T-helper 1 cell treated with Interleukin-12 subunit alpha and Interleukin-12 subunit beta and Interleukin-4 antibody, amounts not matched to agents 30 ng/mL and 1 ng/mL, for 36 hours (primary cell): ENCODE measurements around the gene SPON2. TPM values are rescaled to one million over a fixed set of nuclear protein-coding genes. Genes with fewer than 3 reads are reported as not detected.
"Not testable (repeated sequence)": the region's sequence is repeated elsewhere in the genome, so short reads cannot be mapped to it uniquely, and the experiment has no call there.

ENCODE experiments used
- intact Hi-C: fragments of 100-400 bp; cut with micrococcal nuclease; formaldehyde crosslinking; loops from one replicate; pipeline ENCODE4 v1.15.1; 2024
- total RNA-seq: library from RNA; stranded (reverse); gene quantifications from 2 replicates; pipeline ENCODE4 v1.2.3, GENCODE V29; 2022

The SPON2 gene
- total RNA-seq, 1 donor from 2014 or later = 14.0 TPM

DNA sequence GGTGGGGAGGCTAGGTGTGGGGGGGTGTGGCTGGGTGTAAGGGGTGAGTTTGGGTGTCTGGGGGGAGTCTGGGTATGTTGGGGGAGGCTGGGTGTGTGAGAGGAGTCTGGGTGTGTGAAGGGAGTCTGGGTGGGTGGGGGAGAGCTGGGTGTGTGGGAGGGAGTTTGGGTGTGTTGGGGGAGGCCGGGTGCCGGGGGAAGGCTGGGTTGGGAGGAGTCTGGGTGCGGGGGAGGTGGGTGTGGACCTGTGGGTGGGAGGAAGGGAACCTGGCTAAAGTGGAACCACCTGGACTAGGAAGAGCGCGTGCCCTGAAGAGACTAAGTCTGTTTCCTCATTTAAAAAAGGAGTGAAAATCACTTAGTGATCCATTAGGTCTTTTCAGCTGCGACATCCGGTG lies 18.3 kb downstream of the SPON2 start:
- intact Hi-C loops = no loop called here

DNA sequence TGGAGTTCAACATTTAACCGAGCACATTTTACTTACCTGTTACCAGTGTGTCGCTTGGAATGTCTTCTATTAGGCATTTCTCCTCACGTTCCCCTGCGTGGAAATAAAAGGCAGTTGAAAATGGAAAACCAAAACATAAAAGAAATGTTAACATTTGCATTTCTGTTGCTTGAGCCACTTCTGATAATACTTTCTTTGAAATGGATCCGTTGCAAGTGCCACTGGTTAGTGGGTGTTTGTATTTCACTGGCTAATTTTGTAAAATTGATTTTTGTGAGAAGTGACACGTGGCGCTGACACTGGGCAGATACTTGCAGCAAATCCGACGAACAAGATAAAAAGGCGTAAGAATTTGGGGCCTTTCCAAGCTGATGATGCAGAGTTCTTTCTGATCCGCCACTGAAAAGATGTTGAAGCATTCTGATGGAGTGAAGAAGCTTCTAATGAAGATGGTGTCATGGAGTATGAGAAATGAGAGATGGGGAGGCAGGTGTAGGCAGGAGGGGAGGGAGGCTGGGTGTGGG lies 18.8 kb downstream of the SPON2 start:
- intact Hi-C loops = no loop called here

DNA sequence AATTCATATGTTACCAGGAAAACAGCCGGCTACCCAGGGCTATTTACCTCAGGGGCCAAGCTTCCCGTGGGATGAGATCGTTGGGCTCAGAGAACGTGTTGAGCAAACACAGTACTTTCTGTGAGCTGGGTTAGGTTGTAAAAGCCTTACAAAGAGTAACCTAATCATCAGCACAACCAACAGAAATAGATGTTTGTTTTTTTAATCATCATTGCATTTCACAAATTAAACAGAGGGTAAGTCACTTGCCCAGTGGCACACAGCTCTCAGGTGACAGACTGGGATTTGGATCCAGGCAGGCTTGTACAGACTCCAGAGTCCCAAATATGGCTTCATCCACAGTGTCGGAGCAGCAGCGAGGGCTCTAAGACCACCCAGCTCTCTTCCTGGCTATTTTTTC lies 20.1 kb downstream of the SPON2 start:
- intact Hi-C loops = no loop called here

DNA sequence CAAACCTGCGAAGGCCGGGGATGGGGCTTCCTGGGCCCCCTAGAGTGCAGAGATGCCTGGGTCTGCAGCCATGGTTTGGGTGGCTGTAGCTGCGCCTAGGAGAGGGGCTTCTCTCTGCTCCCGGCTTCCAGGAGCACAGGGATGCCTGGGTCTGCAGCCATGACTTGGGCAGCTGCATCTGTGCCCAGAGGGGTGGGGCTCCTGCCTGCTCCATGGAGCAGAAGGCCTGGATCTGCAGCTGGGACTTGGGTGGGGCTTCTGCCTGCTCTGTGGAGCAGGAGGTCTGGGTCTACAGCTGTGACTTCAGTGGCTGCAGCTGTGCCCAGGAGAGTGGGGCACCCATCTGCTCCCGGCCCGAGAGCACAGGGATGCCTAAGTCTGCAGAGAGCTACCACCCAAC lies 20.8 kb downstream of the SPON2 start:
- intact Hi-C loops = no loop called here

DNA sequence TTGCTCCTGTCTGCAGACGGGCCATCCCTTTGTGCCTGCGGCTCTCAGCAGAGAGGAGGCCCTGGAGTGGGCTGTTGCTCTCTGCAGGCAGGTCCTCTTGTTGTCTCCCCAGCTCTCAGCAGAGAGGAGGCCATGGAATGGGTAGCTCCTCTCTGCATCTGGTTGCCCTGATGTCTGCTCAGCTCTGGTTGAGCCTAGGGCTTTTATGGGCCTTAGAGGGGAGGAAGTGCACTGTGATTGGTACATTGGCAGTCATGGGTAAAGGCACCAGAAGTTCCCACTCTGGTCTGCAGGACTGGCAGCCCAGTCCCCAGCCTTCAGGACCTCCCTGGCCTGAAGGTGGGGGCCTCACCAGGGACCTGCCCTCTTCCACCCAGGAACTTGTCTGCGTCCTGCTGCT lies 21.5 kb downstream of the SPON2 start:
- intact Hi-C loops = no loop called here

DNA sequence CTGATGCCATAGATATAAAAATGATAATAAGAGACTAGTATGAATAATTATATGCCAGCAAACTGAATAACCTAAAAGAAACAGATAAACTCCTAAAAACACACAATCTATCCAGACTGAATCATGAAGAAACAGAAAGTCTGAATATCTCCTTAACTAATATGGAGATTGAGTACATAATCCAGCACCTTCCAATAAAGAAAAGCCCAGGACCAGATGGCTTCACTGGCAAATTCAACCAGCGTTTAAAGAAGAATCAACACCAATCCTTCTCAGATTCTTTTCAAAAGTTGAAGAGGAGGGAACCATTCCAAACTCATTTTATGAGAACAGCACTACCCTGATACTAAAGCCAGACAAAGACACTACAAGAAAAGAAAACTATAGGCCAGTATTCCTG lies 32.5 kb downstream of the SPON2 start:
- intact Hi-C loops = no loop called here

DNA sequence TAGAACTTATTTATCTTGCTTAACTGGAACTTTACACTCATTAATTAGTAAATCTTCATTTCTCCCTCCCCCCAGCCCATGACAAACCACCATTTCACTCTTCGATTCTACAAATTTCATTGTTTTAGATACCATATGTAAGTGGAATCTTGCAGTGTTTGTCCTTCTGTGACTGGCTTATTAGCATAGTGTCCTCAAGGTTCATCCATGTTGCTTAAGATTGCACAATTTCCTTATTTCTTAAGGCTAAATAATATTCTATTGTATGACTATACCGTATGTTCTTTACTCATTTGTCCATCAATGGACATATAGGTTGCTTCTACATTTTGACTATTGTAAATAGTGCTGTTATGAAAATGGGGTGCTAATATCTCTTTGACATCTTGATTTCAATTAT lies 34.5 kb downstream of the SPON2 start:
- intact Hi-C loops = loop anchor here (1.0 kb wide), 1 partner anchor 208 kb away; no protein-coding TSS in a partner anchor

DNA sequence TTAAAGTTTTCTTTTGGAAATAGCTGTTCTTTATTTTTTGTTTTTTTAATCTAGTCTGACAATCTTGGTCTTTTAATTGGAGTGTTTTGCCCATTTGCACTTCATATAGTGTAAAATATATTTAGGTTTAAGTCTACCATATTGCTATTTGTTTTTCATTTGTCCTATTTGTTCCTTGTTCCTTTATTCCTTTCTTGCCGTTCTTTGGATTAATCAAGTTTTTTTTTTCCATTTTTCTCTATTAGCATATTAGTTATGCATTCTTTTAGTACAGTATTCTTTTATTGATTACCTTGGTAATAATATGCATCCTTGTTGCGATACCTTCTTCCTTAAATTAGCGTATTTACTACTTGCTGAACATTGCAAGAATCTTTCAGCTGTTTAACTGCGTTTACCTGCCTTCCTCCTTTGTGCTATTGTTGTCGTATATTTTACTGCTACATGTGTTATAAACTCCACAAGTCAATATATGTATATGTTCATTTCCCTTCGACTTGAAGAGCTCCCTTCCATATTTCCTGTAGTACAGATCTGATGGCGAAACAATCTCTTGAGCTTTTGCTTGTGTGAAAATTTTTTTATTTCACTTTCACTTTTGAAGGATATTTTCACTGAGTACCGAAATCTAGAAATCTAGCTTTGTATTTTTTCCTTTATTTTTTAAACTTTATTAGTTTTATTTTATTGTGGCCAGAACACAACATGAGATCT lies 35.2 kb downstream of the SPON2 start:
- intact Hi-C loops = loop anchor here (1.0 kb wide), 1 partner anchor 209 kb away; no protein-coding TSS in a partner anchor

DNA sequence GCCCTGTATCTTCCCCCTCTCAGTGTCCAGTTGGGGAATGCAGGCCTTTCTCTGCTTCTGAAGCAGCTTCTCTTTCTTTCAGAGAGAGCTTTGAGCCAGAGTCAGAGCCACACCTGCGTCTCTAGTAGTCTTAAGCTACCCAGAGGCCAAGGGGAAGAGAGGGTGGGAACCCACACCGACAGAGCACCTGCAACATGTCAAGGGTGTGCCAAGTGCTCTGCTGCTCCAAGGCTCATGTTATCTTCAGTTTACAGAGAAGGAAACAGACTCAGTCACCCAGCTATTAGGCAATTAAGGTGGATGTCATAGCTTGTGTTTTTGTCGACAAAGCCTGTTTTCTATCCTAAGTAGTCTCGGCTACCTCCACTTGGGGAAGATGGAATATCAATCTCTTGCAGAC lies 36.3 kb downstream of the SPON2 start:
- intact Hi-C loops = no loop called here

DNA sequence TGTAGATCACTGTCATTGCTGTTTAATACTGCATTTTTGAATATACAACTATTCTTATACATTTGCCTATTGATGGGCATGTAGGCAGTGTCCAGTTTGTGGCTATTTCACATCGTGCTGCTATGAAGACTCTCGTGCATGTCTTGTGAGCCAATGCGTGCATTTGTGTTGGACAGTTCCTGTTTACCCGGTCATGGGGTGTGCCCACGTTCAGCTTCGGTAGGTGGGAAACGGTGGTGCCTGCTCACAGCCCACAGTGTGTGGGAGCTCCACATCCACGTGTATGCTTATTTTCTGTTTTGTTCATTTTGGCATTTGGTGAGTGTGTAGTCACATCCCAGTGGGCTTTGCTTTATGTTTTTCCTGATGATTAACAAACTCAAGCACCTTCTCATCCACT lies 39.4 kb downstream of the SPON2 start:
- intact Hi-C loops = no loop called here

DNA sequence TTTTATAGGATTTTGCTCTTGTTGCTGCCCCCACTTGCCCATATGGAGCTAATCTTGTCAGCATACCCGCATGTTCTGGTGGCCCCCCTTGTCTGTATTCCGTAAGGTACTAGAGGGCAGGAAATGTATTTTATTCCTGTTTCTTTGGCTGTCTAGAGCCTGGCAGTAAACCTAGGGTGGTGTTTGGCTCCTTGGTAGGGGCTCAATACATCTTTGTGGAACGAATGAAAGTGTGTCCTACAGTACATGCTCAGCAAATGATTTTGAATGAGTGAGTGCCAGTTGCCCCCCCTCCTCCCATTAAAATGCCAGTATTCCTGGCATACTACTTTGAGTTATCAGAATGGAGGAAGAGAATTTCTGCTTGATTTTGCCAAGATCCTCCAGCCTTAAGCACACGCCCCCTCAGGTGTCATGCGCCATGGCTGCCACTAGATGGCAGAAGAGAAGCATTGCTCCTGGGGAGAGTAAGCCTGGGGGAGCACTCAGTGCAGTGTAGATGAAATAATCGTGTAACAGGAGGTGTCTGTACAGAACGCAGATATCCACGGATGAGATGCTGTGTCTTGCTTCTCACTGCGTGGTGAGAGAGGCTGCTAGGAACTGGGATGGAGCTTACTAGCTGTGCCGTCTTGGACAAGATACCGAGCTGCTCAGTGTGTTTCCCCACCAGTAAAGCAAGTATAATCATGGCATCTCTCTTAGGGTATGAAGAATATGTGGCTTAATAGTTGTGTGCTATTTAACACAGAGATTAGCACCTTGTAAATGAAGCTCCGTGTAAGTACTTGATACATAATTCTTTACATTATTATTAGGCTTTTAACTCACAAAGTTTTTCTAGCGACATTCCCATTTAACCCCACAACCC lies 41.8 kb downstream of the SPON2 start:
- intact Hi-C loops = loop anchor here (1.0 to 2.0 kb wide), 9 partner anchors 37 to 383 kb away; partner anchors contain the start of genes MAEA and UVSSA

DNA sequence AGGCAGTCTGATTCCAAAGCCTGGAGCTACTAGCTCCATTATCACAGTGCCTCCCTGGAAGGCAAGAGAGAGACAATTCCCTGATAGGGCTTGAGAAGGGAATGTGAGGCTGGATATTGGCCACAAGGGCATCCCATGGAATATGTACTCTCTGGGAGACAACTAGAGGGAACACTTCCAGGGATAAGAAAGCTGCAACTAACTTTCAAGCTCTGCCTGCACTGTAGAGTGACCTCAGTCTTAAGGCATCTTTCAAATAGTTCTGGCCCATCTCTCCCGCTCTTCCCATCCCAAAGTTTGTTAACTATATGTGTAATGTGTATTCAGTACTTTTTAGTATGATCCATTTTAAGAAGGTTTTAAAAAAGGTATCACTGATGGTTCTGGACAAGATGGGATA lies 45.9 kb downstream of the SPON2 start:
- intact Hi-C loops = no loop called here

DNA sequence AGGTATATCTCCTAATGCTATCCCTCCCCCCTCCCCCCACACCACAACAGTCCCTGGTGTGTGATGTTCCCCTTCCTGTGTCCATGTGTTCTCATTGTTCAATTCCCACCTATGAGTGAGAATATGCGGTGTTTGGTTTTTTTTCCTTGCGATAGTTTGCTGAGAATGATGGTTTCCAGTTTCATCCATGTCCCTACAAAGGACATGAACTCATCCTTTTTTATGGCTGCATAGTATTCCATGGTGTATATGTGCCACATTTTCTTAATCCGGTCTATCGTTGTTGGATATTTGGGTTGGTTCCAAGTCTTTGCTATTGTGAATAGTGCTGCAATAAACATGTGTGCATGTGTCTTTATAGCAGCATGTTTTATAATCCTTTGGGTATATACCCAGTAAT lies 46.9 kb downstream of the SPON2 start:
- intact Hi-C loops = not testable (repeated sequence)

DNA sequence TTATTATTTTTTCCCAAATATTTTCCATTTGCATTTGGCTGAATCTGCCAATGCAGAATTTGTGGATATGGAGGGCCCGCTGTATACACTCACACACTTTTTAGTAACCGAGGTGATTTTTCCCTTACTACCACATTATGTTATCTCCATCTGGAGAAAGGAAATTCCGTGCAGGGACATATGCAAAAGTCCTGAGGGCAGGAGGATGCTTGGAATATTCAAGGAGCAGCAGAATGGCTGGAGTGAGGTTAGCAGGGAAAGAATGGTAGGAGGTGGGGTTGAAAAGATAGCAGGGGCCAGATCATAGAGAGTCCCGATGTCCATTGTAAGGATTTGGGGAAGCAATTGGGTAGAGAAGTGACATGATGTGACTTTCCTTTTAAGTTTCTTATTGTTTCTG lies 47.6 kb downstream of the SPON2 start:
- intact Hi-C loops = no loop called here

DNA sequence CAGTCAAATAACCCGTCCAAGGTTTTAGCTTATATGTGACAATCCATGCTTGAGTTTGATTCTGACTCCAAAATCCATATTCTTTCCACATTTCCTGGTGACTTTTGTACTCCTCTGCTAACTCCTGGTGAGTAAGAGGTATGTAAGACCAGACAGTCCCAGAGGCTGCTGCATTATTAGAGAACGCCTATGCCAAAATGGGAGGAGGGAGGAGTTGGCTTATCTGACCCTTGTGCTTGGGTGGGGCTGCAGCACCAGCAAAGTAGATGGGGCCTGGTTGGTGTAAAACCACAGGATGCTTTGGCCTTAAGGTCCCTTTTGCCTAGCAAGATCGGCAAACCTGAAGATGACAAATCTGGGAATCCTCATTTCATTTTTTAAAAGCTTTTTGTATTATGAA lies 49.9 kb downstream of the SPON2 start:
- intact Hi-C loops = no loop called here

Other genes with a start within 250 kb of the SPON2 start
- 178 and 191 TPM in 2 replicates for gene GAK, start 240.3 kb downstream of the SPON2 start, total RNA-seq
- gene TMEM175, start 240.1 kb downstream of the SPON2 start, total RNA-seq = 24.9 and 28.3 TPM in 2 replicates
- gene DGKQ, start 199.0 kb downstream of the SPON2 start, total RNA-seq = 18.0 and 19.2 TPM in 2 replicates
- 38.9 and 45.9 TPM in 2 replicates for gene IDUA, start 185.5 kb downstream of the SPON2 start, total RNA-seq
- 0.17 and 0.34 TPM in 2 replicates for gene SLC26A1, start 179.2 kb downstream of the SPON2 start, total RNA-seq
- gene FGFRL1, start 161.0 kb downstream of the SPON2 start, total RNA-seq = 6.8 and 8.0 TPM in 2 replicates
- gene RNF212, start 59.0 kb downstream of the SPON2 start, total RNA-seq = 2.1 and 2.6 TPM in 2 replicates
- gene CTBP1, start 76.5 kb upstream of the SPON2 start, total RNA-seq = 216 and 225 TPM in 2 replicates
- gene MAEA, start 117.3 kb upstream of the SPON2 start, total RNA-seq = 73.4 and 73.9 TPM in 2 replicates
- 23.3 and 25.4 TPM in 2 replicates for gene UVSSA, start 174.6 kb upstream of the SPON2 start, total RNA-seq
- not detected in 2 replicates for gene NKX1-1, start 233.9 kb upstream of the SPON2 start, total RNA-seq